Stimulated activated naive B cell treated with anti-CD40 and anti-IgM and Interleukin-4, amounts not matched to agents 10 μg/mL and 1 μg/mL and 100 μg/mL, for 72 hours (primary cell): Measurements from ENCODE around the gene KIF20B.
A peak's percentile ranks its signal among the peaks of the same experiment; 100 is the strongest.
"Not testable (repeated sequence)": the region's sequence is repeated elsewhere in the genome, so short reads cannot be mapped to it uniquely, and the experiment has no call there.

Experiments
- ATAC-seq, 2 donors: fragments of 150-1000 bp; cut with Tn5 transposase; replicated peaks; 2 replicates each; pipeline ENCODE4 v1.10.0; 2021; ENCODE audit warnings: moderate library complexity in 1 of 2
- DNase-seq: peaks from one replicate; pipeline ENCODE4 v3.0.0; 2021
- H3K27ac Mint-ChIP-seq: one replicate; pipeline ENCODE4 v1.8.0; 2022; ENCODE audit warnings: mild to moderate bottlenecking, mixed read lengths
- H3K27me3 Mint-ChIP-seq, 2 donors: one replicate each; pipeline ENCODE4 v1.8.0; 2022; ENCODE audit warnings: mixed read lengths in 2 of 2
- H3K36me3 Mint-ChIP-seq, 2 donors: one replicate each; pipeline ENCODE4 v1.8.0; 2022; ENCODE audit warnings: mixed read lengths in 2 of 2, mild to moderate bottlenecking in 1 of 2
- H3K4me1 Mint-ChIP-seq, 2 donors: one replicate each; pipeline ENCODE4 v1.8.0; 2022; ENCODE audit warnings: mixed read lengths in 2 of 2, mild to moderate bottlenecking in 1 of 2
- H3K4me3 Mint-ChIP-seq, 2 donors: one replicate each; pipeline ENCODE4 v1.8.0; 2022; ENCODE audit warnings: mild to moderate bottlenecking in 2 of 2, mixed read lengths in 2 of 2, moderate library complexity in 1 of 2
- H3K9me3 Mint-ChIP-seq, 2 donors: one replicate each; pipeline ENCODE4 v1.8.0; 2022; ENCODE audit warnings: mixed read lengths in 2 of 2, mild to moderate bottlenecking in 1 of 2

Gene KIF20B

GRCh38 chr10:89700923-89701241 lies 508 bp upstream of the KIF20B start:
- ATAC-seq: no peak
- no peaks in the 10 kb centered on the region for H3K27me3 Mint-ChIP-seq
- H3K27ac Mint-ChIP-seq: peak overlapping the region; percentile 97
- no peak for DNase-seq
- H3K4me1 Mint-ChIP-seq: peaks cover 6 to 19% of the 10 kb centered on the region in 2 donors
- no peaks in the 10 kb centered on the region for H3K36me3 Mint-ChIP-seq
- no peaks in the 10 kb centered on the region for H3K9me3 Mint-ChIP-seq
- H3K4me3 Mint-ChIP-seq: peak overlapping the region; percentile 93 to 97

- H3K4me1 Mint-ChIP-seq: peaks cover 8 to 28% of the 10 kb centered on the region in 2 donors
- DNase-seq: no peak
- H3K27ac Mint-ChIP-seq: peak overlapping the region; percentile 97
Measured at GRCh38 chr10:89702121-89702480, 711 bp downstream of the KIF20B start.

GRCh38 chr10:89705466-89705865 lies 4.1 kb downstream of the KIF20B start:
- peaks cover 0 to 8% of the 10 kb centered on the region in 2 donors for H3K36me3 Mint-ChIP-seq
- no peaks in the 10 kb centered on the region for H3K9me3 Mint-ChIP-seq
- H3K27ac Mint-ChIP-seq: no peak overlapping the region
- DNase-seq (no peak), ATAC-seq (no peak)
- no peaks in the 10 kb centered on the region for H3K27me3 Mint-ChIP-seq
- H3K4me1 Mint-ChIP-seq: peaks cover 8 to 34% of the 10 kb centered on the region in 2 donors
- H3K4me3 Mint-ChIP-seq: no peak overlapping the region

More at GRCh38 chr10:89702121-89702480, 711 bp downstream of the KIF20B start:
- ATAC-seq: peak in 1 of 2 donors; percentile 4
- H3K4me3 Mint-ChIP-seq: peak overlapping the region; percentile 93 to 97
- no peaks in the 10 kb centered on the region for H3K9me3 Mint-ChIP-seq
- H3K36me3 Mint-ChIP-seq: peaks cover 0 to 4% of the 10 kb centered on the region in 2 donors
- H3K27me3 Mint-ChIP-seq: no peaks in the 10 kb centered on the region

- DNase-seq (no peak), ATAC-seq (no peak)
- H3K4me1 Mint-ChIP-seq: peaks cover 8 to 29% of the 10 kb centered on the region in 2 donors
- H3K4me3 Mint-ChIP-seq: no peak overlapping the region
- no peaks in the 10 kb centered on the region for H3K9me3 Mint-ChIP-seq
- no peaks in the 10 kb centered on the region for H3K27me3 Mint-ChIP-seq
- peaks cover 3 to 12% of the 10 kb centered on the region in 2 donors for H3K36me3 Mint-ChIP-seq
- H3K27ac Mint-ChIP-seq: no peak overlapping the region
Measured at GRCh38 chr10:89706011-89706410, 4.6 kb downstream of the KIF20B start.

GRCh38 chr10:89707372-89707771 lies 6.0 kb downstream of the KIF20B start:
- H3K27ac Mint-ChIP-seq: no peak overlapping the region
- peaks cover 6 to 16% of the 10 kb centered on the region in 2 donors for H3K36me3 Mint-ChIP-seq
- H3K4me3 Mint-ChIP-seq: no peak overlapping the region
- H3K27me3 Mint-ChIP-seq: no peaks in the 10 kb centered on the region
- H3K9me3 Mint-ChIP-seq: no peaks in the 10 kb centered on the region
- ATAC-seq: no peak
- no peak for DNase-seq
- peaks cover 7 to 27% of the 10 kb centered on the region in 2 donors for H3K4me1 Mint-ChIP-seq

- no peak overlapping the region for H3K4me3 Mint-ChIP-seq
- DNase-seq: no peak
- ATAC-seq: no peak
- H3K9me3 Mint-ChIP-seq: no peaks in the 10 kb centered on the region
- H3K27ac Mint-ChIP-seq: no peak overlapping the region
- H3K27me3 Mint-ChIP-seq: no peaks in the 10 kb centered on the region
- H3K36me3 Mint-ChIP-seq: peaks cover 7 to 17% of the 10 kb centered on the region in 2 donors
- peaks cover 5 to 18% of the 10 kb centered on the region in 2 donors for H3K4me1 Mint-ChIP-seq
Measured at GRCh38 chr10:89710753-89711152, 9.4 kb downstream of the KIF20B start.

- no peak overlapping the region for H3K4me3 Mint-ChIP-seq
- H3K4me1 Mint-ChIP-seq: peaks cover 12 to 21% of the 10 kb centered on the region in 2 donors
- ATAC-seq: no peak
- H3K36me3 Mint-ChIP-seq: peaks cover 8 to 23% of the 10 kb centered on the region in 2 donors
- no peaks in the 10 kb centered on the region for H3K27me3 Mint-ChIP-seq
- H3K9me3 Mint-ChIP-seq: no peaks in the 10 kb centered on the region
- no peak overlapping the region for H3K27ac Mint-ChIP-seq
- DNase-seq: no peak
Measured at GRCh38 chr10:89734616-89735015, 33.2 kb downstream of the KIF20B start.

- Mint-ChIP-seq H3K36me3 (peaks cover 5 to 21% of the 10 kb centered on the region in 2 donors), H3K27me3 (no peaks in the 10 kb centered on the region), H3K4me1 (peaks cover 12 to 21% of the 10 kb centered on the region in 2 donors), H3K9me3 (no peaks in the 10 kb centered on the region), H3K4me3 (peak overlapping the region; percentile 30 to 48), H3K27ac (peak overlapping the region; percentile 86)
- DNase-seq (no peak), ATAC-seq (peak; percentile 90 to 92)
Measured at GRCh38 chr10:89738551-89739209, 37.3 kb downstream of the KIF20B start.

GRCh38 chr10:89741126-89741762 lies 39.9 kb downstream of the KIF20B start:
- no peaks in the 10 kb centered on the region for H3K27me3 Mint-ChIP-seq
- no peaks in the 10 kb centered on the region for H3K9me3 Mint-ChIP-seq
- H3K4me1 Mint-ChIP-seq: peaks cover 12 to 21% of the 10 kb centered on the region in 2 donors
- ATAC-seq: no peak
- H3K27ac Mint-ChIP-seq: no peak overlapping the region
- DNase-seq: no peak
- peaks cover 14 to 26% of the 10 kb centered on the region in 2 donors for H3K36me3 Mint-ChIP-seq
- H3K4me3 Mint-ChIP-seq: no peak overlapping the region

- ATAC-seq (no peak), DNase-seq (no peak)
- H3K9me3 Mint-ChIP-seq: no peaks in the 10 kb centered on the region
- no peak overlapping the region for H3K27ac Mint-ChIP-seq
- H3K4me3 Mint-ChIP-seq: no peak overlapping the region
- no peaks in the 10 kb centered on the region for H3K27me3 Mint-ChIP-seq
- H3K4me1 Mint-ChIP-seq: peaks cover 0 to under 1% of the 10 kb centered on the region in 2 donors
- peaks cover 21 to 30% of the 10 kb centered on the region in 2 donors for H3K36me3 Mint-ChIP-seq
Measured at GRCh38 chr10:89744026-89744425, 42.6 kb downstream of the KIF20B start.

- H3K27ac Mint-ChIP-seq: no peak overlapping the region
- ATAC-seq (no peak), DNase-seq (no peak)
- no peak overlapping the region for H3K4me3 Mint-ChIP-seq
- no peaks in the 10 kb centered on the region for H3K4me1 Mint-ChIP-seq
- H3K36me3 Mint-ChIP-seq: peaks cover 16 to 26% of the 10 kb centered on the region in 2 donors
- H3K27me3 Mint-ChIP-seq: no peaks in the 10 kb centered on the region
- no peaks in the 10 kb centered on the region for H3K9me3 Mint-ChIP-seq
Measured at GRCh38 chr10:89745903-89746302, 44.5 kb downstream of the KIF20B start.

- Mint-ChIP-seq H3K4me3 (no peak overlapping the region), H3K4me1 (no peaks in the 10 kb centered on the region), H3K27ac (no peak overlapping the region), H3K36me3 (peaks cover 17 to 22% of the 10 kb centered on the region in 2 donors), H3K9me3 (no peaks in the 10 kb centered on the region), H3K27me3 (no peaks in the 10 kb centered on the region)
- no peak for ATAC-seq
- no peak for DNase-seq
Measured at GRCh38 chr10:89750441-89750840, 49.1 kb downstream of the KIF20B start.

- DNase-seq (no peak), ATAC-seq (no peak)
- Mint-ChIP-seq H3K9me3 (no peaks in the 10 kb centered on the region), H3K36me3 (peaks cover 14 to 23% of the 10 kb centered on the region in 2 donors), H3K27ac (no peak overlapping the region), H3K27me3 (no peaks in the 10 kb centered on the region), H3K4me1 (no peaks in the 10 kb centered on the region), H3K4me3 (no peak overlapping the region)
Measured at GRCh38 chr10:89755374-89755773, 54.0 kb downstream of the KIF20B start.

- no peak for ATAC-seq
- no peak for DNase-seq
- no peaks in the 10 kb centered on the region for H3K4me1 Mint-ChIP-seq
- no peak overlapping the region for H3K27ac Mint-ChIP-seq
- peaks cover 0 to 2% of the 10 kb centered on the region in 2 donors for H3K9me3 Mint-ChIP-seq
- no peaks in the 10 kb centered on the region for H3K27me3 Mint-ChIP-seq
- peaks cover 32 to 38% of the 10 kb centered on the region in 2 donors for H3K36me3 Mint-ChIP-seq
- no peak overlapping the region for H3K4me3 Mint-ChIP-seq
Measured at GRCh38 chr10:89759531-89759930, 58.1 kb downstream of the KIF20B start.

- not testable (repeated sequence) for H3K4me1 Mint-ChIP-seq, H3K4me3 Mint-ChIP-seq, ATAC-seq, H3K27me3 Mint-ChIP-seq, H3K9me3 Mint-ChIP-seq, DNase-seq, H3K27ac Mint-ChIP-seq
- peaks cover 35 to 50% of the 10 kb centered on the region in 2 donors for H3K36me3 Mint-ChIP-seq
Measured at GRCh38 chr10:89763671-89764070, 62.3 kb downstream of the KIF20B start.
